Urothelium cell line (cell line): ENCODE data around the gene HIPK4.
"Not testable (repeated sequence)": the region's sequence is repeated elsewhere in the genome, so short reads cannot be mapped to it uniquely, and the experiment has no call there.

Source experiments
- DNase-seq: peaks from one replicate; pipeline ENCODE4 v3.0.0; 2011; ENCODE audit warnings: low spot score, mixed read lengths
- FAIRE-seq: peaks from 2 replicates; lab custom pipeline; 2011; peaks lifted over from hg19 to GRCh38; lab: Jason Lieb, UNC

HIPK4 gene

DNA sequence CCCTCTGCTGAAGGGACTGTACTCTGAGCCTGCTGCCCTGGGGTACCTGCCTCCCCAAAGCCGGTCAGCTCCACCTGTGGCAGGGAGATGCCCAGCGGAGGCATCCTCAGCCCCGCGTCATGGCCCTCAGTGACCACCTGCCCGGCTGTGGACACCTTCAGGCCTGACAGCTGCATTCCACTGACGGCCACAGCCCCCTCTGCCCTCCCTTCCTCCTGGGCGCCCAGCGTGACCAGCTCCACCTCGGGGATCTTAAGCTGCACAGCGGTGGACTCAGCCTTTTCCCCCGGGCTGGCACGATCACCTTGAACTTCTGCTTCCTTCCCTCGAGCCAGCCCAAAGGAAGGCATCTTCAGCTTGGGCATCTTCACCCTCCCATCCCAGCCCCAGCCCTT, 4.8 kb upstream of the HIPK4 start:
- FAIRE-seq (no peak), DNase-seq (no peak)

GRCh38 chr19:40393894-40394815, 4.2 kb upstream of the HIPK4 start:
- DNase-seq (no peak), FAIRE-seq (no peak)

GRCh38 chr19:40392894-40393517, 3.0 kb upstream of the HIPK4 start:
- DNase-seq (no peak), FAIRE-seq (no peak)

- FAIRE-seq (no peak), DNase-seq (no peak)
Observed at GRCh38 chr19:40392123-40392522, 2.1 kb upstream of the HIPK4 start.

- FAIRE-seq: no peak
- no peak for DNase-seq
Observed at GRCh38 chr19:40389404-40390083, 437 bp downstream of the HIPK4 start.

GRCh38 chr19:40388481-40388880, 1.5 kb downstream of the HIPK4 start:
- FAIRE-seq (no peak), DNase-seq (no peak)

- DNase-seq (no peak), FAIRE-seq (no peak)
Observed at GRCh38 chr19:40387155-40387554, 2.8 kb downstream of the HIPK4 start.

DNA sequence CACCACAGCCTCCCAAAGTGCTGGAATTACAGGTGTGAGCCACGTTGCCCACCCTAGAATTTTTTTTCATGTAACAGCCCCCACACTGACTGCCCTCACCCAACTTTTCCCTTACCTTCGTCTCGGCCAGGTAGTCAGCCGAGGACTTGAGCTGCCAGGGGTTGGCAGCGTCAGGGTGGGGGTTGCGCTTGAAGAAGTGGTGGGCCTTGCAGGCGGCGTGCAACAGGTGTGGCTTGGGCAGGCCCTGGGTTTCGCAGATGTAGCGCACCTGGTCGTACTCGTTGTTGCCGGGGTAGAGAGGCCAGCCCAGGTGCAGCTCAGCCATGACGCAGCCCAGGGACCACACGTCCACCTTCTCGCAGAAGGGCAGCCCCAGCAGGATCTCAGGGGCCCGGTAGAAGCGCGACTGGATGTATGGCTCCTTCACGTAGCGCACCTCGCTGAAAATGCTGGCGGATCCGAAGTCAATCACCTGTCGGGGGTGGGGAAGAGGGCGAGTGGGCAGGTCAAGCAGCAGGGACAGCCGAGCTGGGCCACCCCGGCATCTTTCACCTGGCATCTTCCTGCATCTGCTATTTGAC, 6.2 kb downstream of the HIPK4 start:
- no peak for FAIRE-seq

GRCh38 chr19:40381321-40381720, 8.7 kb downstream of the HIPK4 start:
- FAIRE-seq: no peak
- DNase-seq: no peak

More for the DNA sequence above, 6.2 kb downstream of the HIPK4 start:
- no peak for DNase-seq

GRCh38 chr19:40380199-40381037, 9.6 kb downstream of the HIPK4 start:
- FAIRE-seq: peak; percentile 17
- DNase-seq: no peak

GRCh38 chr19:40379446-40380198, 10.4 kb downstream of the HIPK4 start:
- FAIRE-seq (no peak), DNase-seq (no peak)

- DNase-seq: no peak
- FAIRE-seq: no peak
Observed at GRCh38 chr19:40378509-40378908, 11.5 kb downstream of the HIPK4 start.

- no peak for DNase-seq
- FAIRE-seq: no peak
Observed at GRCh38 chr19:40377876-40378385, 12.1 kb downstream of the HIPK4 start.

- DNase-seq (no peak), FAIRE-seq (no peak)
Observed at GRCh38 chr19:40376286-40376862, 13.6 kb downstream of the HIPK4 start.

GRCh38 chr19:40374084-40374483, 15.9 kb downstream of the HIPK4 start:
- FAIRE-seq (no peak), DNase-seq (no peak)

GRCh38 chr19:40371802-40372122, 18.2 kb downstream of the HIPK4 start:
- FAIRE-seq: no peak
- DNase-seq: no peak

GRCh38 chr19:40370997-40371801, 18.8 kb downstream of the HIPK4 start:
- no peak for FAIRE-seq
- no peak for DNase-seq

DNA sequence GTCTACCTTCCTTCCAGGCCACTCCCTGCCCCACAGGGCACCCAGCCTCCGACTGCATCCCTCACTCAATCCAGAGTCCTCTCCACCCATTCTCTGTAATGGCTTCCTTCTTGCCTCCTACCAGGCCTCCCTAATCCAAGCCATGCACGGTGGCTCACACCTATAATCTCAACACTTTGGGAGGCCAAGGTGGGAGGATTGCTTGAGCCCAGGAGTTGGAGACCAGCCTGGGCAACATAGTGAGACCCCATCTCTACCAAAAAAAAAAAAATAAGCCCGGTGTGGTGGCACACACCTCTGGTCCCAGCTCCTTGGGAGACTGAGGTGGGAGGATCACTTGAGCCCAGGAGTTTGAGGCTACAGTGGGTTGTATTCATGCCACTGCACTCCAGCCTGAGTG, 19.7 kb downstream of the HIPK4 start:
- FAIRE-seq, DNase-seq: not testable (repeated sequence)
